ENCODE results near the gene NFE2L3. TPM values are rescaled to one million over a fixed set of nuclear protein-coding genes. Genes with fewer than 3 reads are reported as not detected.

Gene NFE2L3
- total RNA-seq, 2 experiments from 2014 or later: 19.9 to 23.8 TPM

- ChIA-PET CTCF (interaction anchor here (0.6 to 0.7 kb wide), 2 partner anchors 132 to 144 kb away, joined by 3 to 4 read pairs; no protein-coding TSS in a partner anchor), POLR2A (no interaction called here)
- H3K36me3 Mint-ChIP-seq (ENCODE audit: low read depth): no peaks in the 10 kb centered on the region
- no peaks in the 10 kb centered on the region for H3K27me3 Mint-ChIP-seq
- no peak for ATAC-seq
- H3K4me3 Mint-ChIP-seq: no peak overlapping the region
- intact Hi-C loops (cut with DNase I, micrococcal nuclease): no loop called here
- H3K4me1 Mint-ChIP-seq: no peaks in the 10 kb centered on the region
- H3K27ac Mint-ChIP-seq: no peak overlapping the region
- no peak for DNase-seq
- no peaks in the 10 kb centered on the region for H3K9me3 Mint-ChIP-seq (ENCODE audit: low read depth)
Measured at GRCh38 chr7:26233902-26234511, 82.0 kb downstream of the NFE2L3 start.

Other genes with a start within 250 kb of the NFE2L3 start
- 100 to 1,000 TPM; 600 to 996 TPM for gene HNRNPA2B1, start 48.5 kb downstream of the NFE2L3 start, total RNA-seq
- gene CBX3, start 49.5 kb downstream of the NFE2L3 start, total RNA-seq: 100 to 1,000 TPM; 173 to 300 TPM
- gene SNX10, start 139.7 kb downstream of the NFE2L3 start, total RNA-seq: 10 to 100 TPM; 28.1 to 35.5 TPM

Measured in activated CD4-positive, alpha-beta T cell treated with anti-CD3 and anti-CD28 coated beads for 36 hours (primary cell).